SK-N-SH (cell line): Measurements from ENCODE around the gene PTPRG. TPM values are rescaled to one million over a fixed set of nuclear protein-coding genes. Genes with fewer than 3 reads are reported as not detected.

Experiments
- CTCF ChIA-PET: fragments of 300-600, 350-600 bp; formaldehyde crosslinking; extraction: SDS; loops from one replicate; lab custom pipeline; 2021; lab: Yijun Ruan, JAX
- POLR2A ChIA-PET: fragments of 350-600 bp; sonication (Branson Sonifier 250); formaldehyde crosslinking; extraction: SDS; loops from one replicate; lab custom pipeline; 2020; ENCODE audit warnings: antibody characterized with exemption, inconsistent platforms; lab: Yijun Ruan, JAX
- DNase-seq: peaks from one replicate; pipeline ENCODE4 v3.0.0; 2012
- H2AFZ ChIP-seq: fragments of 200-600 bp; sonication (generic); 2 replicates; pipeline ENCODE4 v1.8.1; 2016; ENCODE audit warnings: antibody characterized with exemption, mild to moderate bottlenecking, low read depth
- H3F3A ChIP-seq: fragments of 200-600 bp; sonication (generic); replicated peaks from 2 replicates; pipeline ENCODE3; 2016; ENCODE audit warnings: antibody characterized with exemption, mild to moderate bottlenecking; ENCODE audit not compliant: insufficient read depth
- H3K27ac ChIP-seq, 2 experiments: fragments of 200-500 bp in 1 of 2; fragments of 200-600 bp in 1 of 2; sonication (Bioruptor generic) in 1 of 2; sonication (generic), shearing (Covaris generic) in 1 of 2; 2 replicates each; pipeline versions ENCODE4 v1.5.1 to v1.6.1; 2014 to 2016; ENCODE audit warnings: low read depth in 2 of 2, inconsistent platforms in 1 of 2, low read length in 1 of 2, mild to moderate bottlenecking in 1 of 2, mixed read lengths in 1 of 2
- H3K27me3 ChIP-seq: fragments of 200-600 bp; sonication (generic), shearing (Covaris generic); 2 replicates; pipeline ENCODE4 v1.6.1; 2016; ENCODE audit warnings: mixed run types; ENCODE audit not compliant: insufficient read depth
- H3K36me3 ChIP-seq, 2 experiments: fragments of 200-500 bp in 1 of 2; fragments of 200-600 bp in 1 of 2; sonication (Bioruptor generic) in 1 of 2; sonication (generic) in 1 of 2; replicated peaks in 1 of 2; 2 replicates each; pipeline versions ENCODE3 to v1.5.1; 2014 to 2016; ENCODE audit warnings: low read length in 1 of 2, mild to moderate bottlenecking in 1 of 2; ENCODE audit not compliant: insufficient read depth in 2 of 2, control insufficient read depth in 1 of 2
- H3K4me1 ChIP-seq, 2 experiments: fragments of 200-500 bp in 1 of 2; fragments of 200-600 bp in 1 of 2; sonication (Bioruptor generic) in 1 of 2; sonication (generic), shearing (Covaris generic) in 1 of 2; 2 replicates each; pipeline versions ENCODE4 v1.5.1 to v1.6.1; 2014 to 2016; ENCODE audit warnings: low read depth in 1 of 2, low read length in 1 of 2, mixed run types in 1 of 2; ENCODE audit not compliant: insufficient read depth in 2 of 2, control insufficient read depth in 1 of 2
- H3K4me2 ChIP-seq: fragments of 200-600 bp; sonication (generic), shearing (Covaris generic); 2 replicates; pipeline ENCODE4 v1.6.1; 2017; ENCODE audit warnings: mixed run types
- H3K4me3 ChIP-seq, 2 experiments: fragments of 200-500 bp in 1 of 2; fragments of 200-600 bp in 1 of 2; sonication (Bioruptor generic) in 1 of 2; sonication (generic), shearing (Covaris generic) in 1 of 2; 2 replicates each; pipeline versions ENCODE4 v1.5.1 to v1.8.1; 2014 to 2016; ENCODE audit warnings: low read depth in 2 of 2, inconsistent platforms in 1 of 2, low read length in 1 of 2, mild to moderate bottlenecking in 1 of 2, mixed read lengths in 1 of 2, moderate library complexity in 1 of 2
- H3K79me2 ChIP-seq: fragments of 200-600 bp; sonication (generic); 2 replicates; pipeline ENCODE4 v1.8.1; 2017; ENCODE audit warnings: mild to moderate bottlenecking; ENCODE audit not compliant: insufficient read depth
- H3K9ac ChIP-seq: fragments of 200-600 bp; sonication (generic); 2 replicates; pipeline ENCODE4 v1.6.1; 2017; ENCODE audit warnings: mixed run types
- H3K9me2 ChIP-seq: fragments of 200-600 bp; sonication (generic); 2 replicates; pipeline ENCODE4 v1.6.1; 2017; ENCODE audit warnings: mixed run types
- H3K9me3 ChIP-seq: fragments of 200-600 bp; sonication (generic); 2 replicates; pipeline ENCODE4 v1.6.1; 2017; ENCODE audit warnings: mixed run types, mild to moderate bottlenecking, moderate library complexity
- H4K20me1 ChIP-seq: fragments of 200-600 bp; sonication (generic); 2 replicates; pipeline ENCODE4 v1.6.1; 2017; ENCODE audit warnings: mild to moderate bottlenecking, mixed run types; ENCODE audit not compliant: insufficient read depth
- EP300 ChIP-seq, 2 experiments: IDR thresholded peaks; 2 replicates each; pipeline versions ENCODE4 v1.4.0 to v1.6.1; 2012; ENCODE audit warnings: borderline replicate concordance in 1 of 2, low read depth in 1 of 2, low read length in 1 of 2
- FOSL2 ChIP-seq: IDR thresholded peaks from 2 replicates; pipeline ENCODE4 v1.4.0; 2012; ENCODE audit warnings: low read depth, mild to moderate bottlenecking, moderate library complexity, borderline replicate concordance
- GATA2 ChIP-seq: sonication (generic); formaldehyde crosslinking; IDR thresholded peaks from 2 replicates; pipeline ENCODE4 v1.5.0; 2020; ENCODE audit warnings: mild to moderate bottlenecking, missing genetic modification reagents
- JUND ChIP-seq: IDR thresholded peaks from 2 replicates; pipeline ENCODE4 v1.4.0; 2012
- MEF2A ChIP-seq: IDR thresholded peaks from 2 replicates; pipeline ENCODE4 v1.4.0; 2012; ENCODE audit warnings: low read depth, borderline replicate concordance
- MXI1 ChIP-seq: IDR thresholded peaks from 2 replicates; pipeline ENCODE4 v1.6.1; 2012; ENCODE audit warnings: mild to moderate bottlenecking, low read depth, low read length, improper control_type of control experiment
- NFIC ChIP-seq: IDR thresholded peaks from 2 replicates; pipeline ENCODE4 v1.4.0; 2012; ENCODE audit warnings: borderline replicate concordance
- NRF1 ChIP-seq: IDR thresholded peaks from 2 replicates; pipeline ENCODE4 v1.6.1; 2012; ENCODE audit warnings: low read depth, mild to moderate bottlenecking, low read length
- RAD21 ChIP-seq: IDR thresholded peaks from 2 replicates; pipeline ENCODE4 v1.6.1; 2012; ENCODE audit warnings: mild to moderate bottlenecking, low read length
- RCOR1 ChIP-seq: fragments of 150-350 bp; IDR thresholded peaks from 2 replicates; pipeline ENCODE4 v1.6.1; 2017; ENCODE audit warnings: antibody characterized with exemption, low read length
- RXRA ChIP-seq: IDR thresholded peaks from 2 replicates; pipeline ENCODE4 v1.4.0; 2012; ENCODE audit warnings: low read depth, mild to moderate bottlenecking, borderline replicate concordance
- SIN3A ChIP-seq: IDR thresholded peaks from 2 replicates; pipeline ENCODE4 v1.6.1; 2012; ENCODE audit warnings: low read depth, mild to moderate bottlenecking, low read length, moderate library complexity, borderline replicate concordance
- TAF1 ChIP-seq: IDR thresholded peaks from 2 replicates; pipeline ENCODE4 v1.6.1; 2012; ENCODE audit warnings: low read depth, mild to moderate bottlenecking, low read length, moderate library complexity, borderline replicate concordance
- TEAD4 ChIP-seq: IDR thresholded peaks from 2 replicates; pipeline ENCODE4 v1.4.0; 2012; ENCODE audit warnings: mild to moderate bottlenecking, borderline replicate concordance; ENCODE audit not compliant: insufficient read depth
- YY1 ChIP-seq: IDR thresholded peaks from 2 replicates; pipeline ENCODE4 v1.4.0; 2012; ENCODE audit warnings: low read depth, mild to moderate bottlenecking
- WGBS: methylation state at CpG from one replicate; pipeline ENCODE4 v1.1.6; 2017; ENCODE audit warnings: low lambda C conversion rate; 5-methylcytosine and 5-hydroxymethylcytosine counted together
- polyA plus RNA-seq, 3 experiments: library from polyadenylated mRNA; depleted of rRNA; stranded (reverse); fragments of >200 nt; gene quantifications; 2 replicates each; pipeline ENCODE4 v1.2.3, GENCODE V29; 2012
- TF ChIP-seq, protein P1 (sequence below): IDR thresholded peaks from 2 replicates; pipeline ENCODE4; 2012

Gene PTPRG
- polyA plus RNA-seq, 1 of the 3 experiments (the other 2 are of a cell fraction), result 14.1 TPM

DNA sequence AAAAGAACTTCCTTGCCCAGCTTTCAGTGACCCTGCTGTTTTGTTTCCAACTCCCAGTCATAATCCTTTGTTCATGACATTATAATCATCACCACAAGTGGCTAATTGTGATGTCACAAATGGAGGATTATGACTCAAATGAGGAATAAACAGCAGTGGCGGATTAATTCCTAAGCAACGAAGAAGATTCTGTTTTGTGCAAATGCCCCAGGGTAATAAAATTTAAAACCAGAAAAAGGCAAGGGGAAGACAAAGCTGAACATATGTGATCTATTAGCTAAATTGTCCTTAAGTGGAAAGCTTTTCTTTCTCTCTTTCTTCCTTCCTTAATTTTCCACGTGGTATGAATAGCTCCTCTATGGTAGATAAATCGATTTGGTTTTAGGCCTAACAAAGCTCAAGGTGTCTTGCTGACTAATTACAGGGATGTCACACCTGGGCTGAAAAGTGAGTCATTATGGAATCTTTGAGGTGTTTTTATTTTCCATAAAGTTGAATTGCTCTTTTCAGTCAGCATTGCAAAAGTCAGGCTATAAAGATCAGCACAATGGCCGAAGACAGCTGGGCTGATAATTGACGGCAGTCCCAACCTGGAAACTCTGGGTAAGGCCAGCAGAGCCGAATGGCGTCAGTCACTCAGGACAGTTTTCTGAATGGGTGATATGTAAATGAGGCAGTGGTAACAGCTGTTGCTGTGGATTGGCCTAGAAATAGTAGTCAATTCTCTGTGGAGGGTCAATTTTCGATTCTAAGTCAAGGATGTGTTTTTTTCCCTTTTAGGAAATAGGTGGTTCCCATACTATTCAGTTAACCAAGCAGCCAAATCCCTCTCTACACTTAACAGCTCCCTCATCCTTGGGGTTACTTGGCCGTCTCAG, 121.5 kb downstream of the PTPRG start:
- POLR2A ChIA-PET, result no interaction called here
- H4K20me1 ChIP-seq, result peaks cover 17% of the 10 kb centered on the region; the same call in 1 of the 2 replicates

DNA sequence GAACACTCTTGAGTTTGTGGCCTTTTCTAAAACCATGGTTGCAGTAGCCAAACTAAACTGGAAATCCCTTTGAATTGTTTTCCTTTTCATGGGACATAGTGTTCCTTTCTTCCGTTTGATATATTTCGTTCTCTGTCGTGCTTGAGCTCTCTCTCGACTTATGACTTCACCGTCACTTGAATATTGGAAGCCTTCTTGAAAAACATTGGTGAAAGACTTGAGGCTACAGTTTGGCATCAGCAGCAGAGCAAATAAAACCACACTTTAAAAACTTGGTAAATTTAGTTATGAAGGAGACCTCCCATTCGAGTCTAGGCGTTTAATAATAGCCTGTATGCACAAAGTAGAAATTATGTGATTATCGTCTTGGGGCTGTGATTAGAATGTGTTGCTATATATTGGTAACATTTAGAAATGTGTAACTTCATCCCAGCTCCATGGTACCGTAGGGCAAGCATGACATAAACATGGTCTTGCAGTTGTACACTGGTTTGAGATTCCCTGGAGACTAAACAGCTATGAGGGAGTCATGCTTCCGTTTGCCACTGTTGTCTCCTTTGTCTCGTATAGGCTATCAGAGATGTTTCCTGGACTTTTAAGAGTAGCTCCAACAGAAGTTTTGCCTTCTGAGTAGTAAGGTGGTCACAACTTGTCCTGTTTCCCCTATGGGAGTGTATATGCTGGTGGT, 122.3 kb downstream of the PTPRG start:
- 92% methylated on average over 11 of the region's 11 CpGs for WGBS
- POLR2A ChIA-PET, result no interaction called here
- CTCF ChIA-PET, result interaction anchor here (0.6 to 2.2 kb wide), 2 partner anchors 17 to 119 kb away, joined by 3 to 5 read pairs; no protein-coding TSS in a partner anchor
- Histone ChIP-seq H3K4me3 (no peak overlapping the region), H3F3A (no peaks in the 10 kb centered on the region), H3K9me3 (no peaks in the 10 kb centered on the region), H3K79me2 (peaks cover 30% of the 10 kb centered on the region), H3K9me2 (no peaks in the 10 kb centered on the region), H2AFZ (no peak overlapping the region), H3K27me3 (no peaks in the 10 kb centered on the region), H3K9ac (no peak overlapping the region), H3K4me2 (no peak overlapping the region), H4K20me1 (peaks cover 17% of the 10 kb centered on the region; the same call in 1 of the 2 replicates), H3K36me3 (no peaks in the 10 kb centered on the region), H3K4me1 (peaks cover 0 to 7% of the 10 kb centered on the region in 2 experiments; a peak in 2 of 4 replicates), H3K27ac (no peak overlapping the region)
- TF ChIP-seq TEAD4 (no peak), SIN3A (no peak), NFIC (no peak), RCOR1 (no peak)
- DNase-seq, result no peak

More for the DNA sequence above, 121.5 kb downstream of the PTPRG start:
- Histone ChIP-seq H3K27me3 (no peaks in the 10 kb centered on the region), H2AFZ (no peak overlapping the region), H3K79me2 (peaks cover 28% of the 10 kb centered on the region), H3K4me1 (peaks cover 0 to 7% of the 10 kb centered on the region in 2 experiments; a peak in 2 of 4 replicates), H3K9ac (no peak overlapping the region), H3K9me3 (no peaks in the 10 kb centered on the region), H3F3A (no peaks in the 10 kb centered on the region), H3K4me3 (no peak overlapping the region), H3K4me2 (no peak overlapping the region), H3K9me2 (no peaks in the 10 kb centered on the region), H3K27ac (peak overlapping the region; percentile 22 to 29; a peak in 2 of 4 replicates), H3K36me3 (no peaks in the 10 kb centered on the region)
- 71% methylated on average over 10 of the region's 10 CpGs for WGBS
- CTCF ChIA-PET, result interaction anchor here (2.2 kb wide), 1 partner anchor 16 kb away, joined by 5 read pairs; no protein-coding TSS in a partner anchor
- 0 out of 4 replicates have a peak, but pooled peaks of 1 of the 2 experiments have one; percentile 9 for TF ChIP-seq EP300 (IDR thresholded peaks at IDR 0.05; ENCODE audit: borderline replicate concordance in 1 of 2, low read depth in 1 of 2, low read length in 1 of 2)
- no peak for TF ChIP-seq GATA2 (CRISPR knock-in tag)
- no peak for DNase-seq

DNA sequence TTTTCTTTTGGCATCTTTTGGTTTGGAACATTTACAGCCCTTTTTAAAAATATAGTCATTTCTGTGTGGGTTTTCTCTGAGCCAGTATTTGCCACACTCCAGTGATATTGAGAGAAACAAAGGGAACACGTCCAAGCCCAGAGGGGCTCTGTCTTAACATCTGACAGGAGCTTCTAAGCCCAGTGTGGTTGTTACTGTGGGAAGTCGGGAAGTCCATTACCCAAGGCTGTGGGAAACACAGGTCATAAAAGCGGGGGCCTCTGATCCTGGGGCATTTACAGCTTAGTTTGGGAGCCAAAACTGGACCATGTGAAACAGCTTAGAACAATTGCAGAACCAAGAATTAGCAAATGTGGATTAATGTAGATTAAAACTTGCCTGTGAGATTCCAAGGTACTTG, 123.0 kb downstream of the PTPRG start:
- Histone ChIP-seq H2AFZ (no peak overlapping the region), H3K9me3 (no peaks in the 10 kb centered on the region), H4K20me1 (peaks cover 17% of the 10 kb centered on the region; the same call in 1 of the 2 replicates), H3K9me2 (no peaks in the 10 kb centered on the region), H3K4me2 (no peak overlapping the region), H3K27me3 (no peaks in the 10 kb centered on the region), H3K36me3 (no peaks in the 10 kb centered on the region), H3F3A (no peaks in the 10 kb centered on the region), H3K27ac (no peak overlapping the region), H3K9ac (no peak overlapping the region), H3K79me2 (peaks cover 30% of the 10 kb centered on the region), H3K4me3 (no peak overlapping the region), H3K4me1 (peaks cover 0 to 4% of the 10 kb centered on the region in 2 experiments; a peak in 2 of 4 replicates)
- CTCF ChIA-PET, result no interaction called here
- WGBS, result 83% methylated on average over 3 of the region's 3 CpGs
- POLR2A ChIA-PET, result no interaction called here
- no peak for DNase-seq
- no peak for TF ChIP-seq JUND
- TF ChIP-seq TEAD4, result no peak
- TF ChIP-seq YY1, result no peak
- TF ChIP-seq TAF1, result no peak
- TF ChIP-seq MEF2A, result no peak
- no peak for TF ChIP-seq MXI1
- TF ChIP-seq NRF1, result no peak
- TF ChIP-seq RXRA, result no peak
- TF ChIP-seq, protein P1, sequence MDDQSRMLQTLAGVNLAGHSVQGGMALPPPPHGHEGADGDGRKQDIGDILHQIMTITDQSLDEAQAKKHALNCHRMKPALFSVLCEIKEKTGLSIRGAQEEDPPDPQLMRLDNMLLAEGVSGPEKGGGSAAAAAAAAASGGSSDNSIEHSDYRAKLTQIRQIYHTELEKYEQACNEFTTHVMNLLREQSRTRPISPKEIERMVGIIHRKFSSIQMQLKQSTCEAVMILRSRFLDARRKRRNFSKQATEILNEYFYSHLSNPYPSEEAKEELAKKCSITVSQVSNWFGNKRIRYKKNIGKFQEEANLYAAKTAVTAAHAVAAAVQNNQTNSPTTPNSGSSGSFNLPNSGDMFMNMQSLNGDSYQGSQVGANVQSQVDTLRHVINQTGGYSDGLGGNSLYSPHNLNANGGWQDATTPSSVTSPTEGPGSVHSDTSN, result no peak
- no peak for TF ChIP-seq RAD21
- no peak for TF ChIP-seq FOSL2
